Activated gamma-delta T cell treated with Interleukin-2 at 50 U/mL for 16 hours (primary cell): ENCODE results near the gene TUBGCP3.

Experiments used
- DNase-seq: peaks from one replicate; pipeline ENCODE4 v3.0.0-alpha.2; 2020

Gene TUBGCP3

GRCh38 chr13:112450904-112451240 is 137.1 kb downstream of the TUBGCP3 start:
- DNase-seq = no peak

- DNase-seq = no peak
Measured at GRCh38 chr13:112450118-112450903, 137.6 kb downstream of the TUBGCP3 start.

- no peak for DNase-seq
Measured at GRCh38 chr13:112449545-112449930, 138.4 kb downstream of the TUBGCP3 start.

- DNase-seq = no peak
Measured at GRCh38 chr13:112448621-112449544, 139.1 kb downstream of the TUBGCP3 start.

- no peak for DNase-seq
Measured at GRCh38 chr13:112447761-112448603, 140.0 kb downstream of the TUBGCP3 start.

GRCh38 chr13:112447306-112447705 is 140.6 kb downstream of the TUBGCP3 start:
- DNase-seq = no peak

GRCh38 chr13:112446867-112447266 is 141.1 kb downstream of the TUBGCP3 start:
- DNase-seq = no peak

GRCh38 chr13:112446347-112446861 is 141.5 kb downstream of the TUBGCP3 start:
- no peak for DNase-seq

- DNase-seq = no peak
Measured at GRCh38 chr13:112445411-112446271, 142.3 kb downstream of the TUBGCP3 start.

- DNase-seq = no peak
Measured at GRCh38 chr13:112444416-112445399, 143.2 kb downstream of the TUBGCP3 start.

GRCh38 chr13:112443995-112444311 is 144.0 kb downstream of the TUBGCP3 start:
- DNase-seq = no peak

- no peak for DNase-seq
Measured at GRCh38 chr13:112443191-112443994, 144.6 kb downstream of the TUBGCP3 start.

GRCh38 chr13:112442483-112443090 is 145.4 kb downstream of the TUBGCP3 start:
- no peak for DNase-seq

- no peak for DNase-seq
Measured at GRCh38 chr13:112441779-112442310, 146.1 kb downstream of the TUBGCP3 start.

- DNase-seq = no peak
Measured at GRCh38 chr13:112441226-112441625, 146.7 kb downstream of the TUBGCP3 start.

GRCh38 chr13:112438515-112438914 is 149.4 kb downstream of the TUBGCP3 start:
- no peak for DNase-seq

GRCh38 chr13:112438094-112438493 is 149.9 kb downstream of the TUBGCP3 start:
- DNase-seq = no peak

GRCh38 chr13:112435973-112436372 is 152.0 kb downstream of the TUBGCP3 start:
- DNase-seq = no peak
